ENCODE results near the gene CD207. TPM values are rescaled to one million over a fixed set of nuclear protein-coding genes. Genes with fewer than 3 reads are reported as not detected.

The CD207 gene
- total RNA-seq, 2 donors from 2014 or later = 0.27 TPM; not detected in 1

GRCh38 chr2:70868970-70869369, 33.4 kb upstream of the CD207 start:
- H3K4me1 ChIP-seq (ENCODE audit: control insufficient read depth in 1 of 2, low read depth in 2 of 2) = peaks cover 0 to 7% of the 10 kb centered on the region in 2 donors
- no peak for DNase-seq (ENCODE audit: low spot score)
- TF ChIP-seq, protein P1, sequence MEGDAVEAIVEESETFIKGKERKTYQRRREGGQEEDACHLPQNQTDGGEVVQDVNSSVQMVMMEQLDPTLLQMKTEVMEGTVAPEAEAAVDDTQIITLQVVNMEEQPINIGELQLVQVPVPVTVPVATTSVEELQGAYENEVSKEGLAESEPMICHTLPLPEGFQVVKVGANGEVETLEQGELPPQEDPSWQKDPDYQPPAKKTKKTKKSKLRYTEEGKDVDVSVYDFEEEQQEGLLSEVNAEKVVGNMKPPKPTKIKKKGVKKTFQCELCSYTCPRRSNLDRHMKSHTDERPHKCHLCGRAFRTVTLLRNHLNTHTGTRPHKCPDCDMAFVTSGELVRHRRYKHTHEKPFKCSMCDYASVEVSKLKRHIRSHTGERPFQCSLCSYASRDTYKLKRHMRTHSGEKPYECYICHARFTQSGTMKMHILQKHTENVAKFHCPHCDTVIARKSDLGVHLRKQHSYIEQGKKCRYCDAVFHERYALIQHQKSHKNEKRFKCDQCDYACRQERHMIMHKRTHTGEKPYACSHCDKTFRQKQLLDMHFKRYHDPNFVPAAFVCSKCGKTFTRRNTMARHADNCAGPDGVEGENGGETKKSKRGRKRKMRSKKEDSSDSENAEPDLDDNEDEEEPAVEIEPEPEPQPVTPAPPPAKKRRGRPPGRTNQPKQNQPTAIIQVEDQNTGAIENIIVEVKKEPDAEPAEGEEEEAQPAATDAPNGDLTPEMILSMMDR (IDR thresholded peaks at IDR 0.05) = no peak
- H3K27ac ChIP-seq = no peak overlapping the region
- H3K36me3 ChIP-seq = no peaks in the 10 kb centered on the region
- ATAC-seq (ENCODE audit: insufficient number of reproducible peaks, low FRiP score, low read depth) = no peak
- no peak overlapping the region for H3K4me3 ChIP-seq
- H3K27me3 ChIP-seq (replicated peaks; ENCODE audit: insufficient read depth) = no peaks in the 10 kb centered on the region
- H3K9me3 ChIP-seq = no peaks in the 10 kb centered on the region

- H3K4me1 ChIP-seq (ENCODE audit: control insufficient read depth in 1 of 2, low read depth in 2 of 2) = no peaks in the 10 kb centered on the region
- no peak overlapping the region for H3K4me3 ChIP-seq
- no peaks in the 10 kb centered on the region for H3K9me3 ChIP-seq
- H3K27me3 ChIP-seq (replicated peaks; ENCODE audit: insufficient read depth) = no peaks in the 10 kb centered on the region
- no peak for ATAC-seq (ENCODE audit: insufficient number of reproducible peaks, low FRiP score, low read depth)
- no peaks in the 10 kb centered on the region for H3K36me3 ChIP-seq
- TF ChIP-seq, protein P1 (IDR thresholded peaks at IDR 0.05) = peak; percentile 77
- no peak for DNase-seq (ENCODE audit: low spot score)
- H3K27ac ChIP-seq = no peak overlapping the region
Measured at GRCh38 chr2:70861777-70862625, 26.4 kb upstream of the CD207 start.

GRCh38 chr2:70855667-70856066, 20.1 kb upstream of the CD207 start:
- no peak for DNase-seq (ENCODE audit: low spot score)
- Histone ChIP-seq H3K36me3 (no peaks in the 10 kb centered on the region), H3K9me3 (no peaks in the 10 kb centered on the region), H3K4me3 (no peak overlapping the region), H3K4me1 (ENCODE audit: control insufficient read depth in 1 of 2, low read depth in 2 of 2) (no peaks in the 10 kb centered on the region), H3K27ac (no peak overlapping the region), H3K27me3 (replicated peaks; ENCODE audit: insufficient read depth) (no peaks in the 10 kb centered on the region)
- ATAC-seq (ENCODE audit: insufficient number of reproducible peaks, low FRiP score, low read depth) = no peak
- TF ChIP-seq, protein P1 (IDR thresholded peaks at IDR 0.05) = no peak

DNA sequence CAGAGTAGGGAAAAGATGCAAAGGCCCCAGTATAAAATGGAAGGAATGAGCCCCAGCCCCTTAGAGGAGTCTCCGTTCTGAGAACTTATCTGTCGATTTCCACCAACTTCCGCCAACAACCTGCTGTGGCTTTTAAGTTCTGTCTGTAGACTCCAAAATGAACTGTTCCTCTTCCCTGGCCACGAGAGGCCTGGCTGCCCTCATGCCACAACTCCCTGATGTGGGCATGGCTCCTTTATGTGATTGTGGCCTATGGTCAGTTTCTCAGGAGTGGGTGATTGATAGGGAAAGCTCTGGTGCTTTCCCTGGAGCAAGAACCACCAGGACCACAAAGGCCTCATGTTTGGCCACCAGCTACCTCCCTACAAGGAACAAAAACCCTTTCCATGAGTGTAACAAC, 18.8 kb upstream of the CD207 start:
- no peaks in the 10 kb centered on the region for H3K36me3 ChIP-seq
- H3K27ac ChIP-seq = no peak overlapping the region
- no peak overlapping the region for H3K4me3 ChIP-seq
- DNase-seq (ENCODE audit: low spot score) = no peak
- TF ChIP-seq, protein P1 (IDR thresholded peaks at IDR 0.05) = no peak
- no peaks in the 10 kb centered on the region for H3K9me3 ChIP-seq
- no peaks in the 10 kb centered on the region for H3K27me3 ChIP-seq (replicated peaks; ENCODE audit: insufficient read depth)
- no peaks in the 10 kb centered on the region for H3K4me1 ChIP-seq (ENCODE audit: control insufficient read depth in 1 of 2, low read depth in 2 of 2)
- no peak for ATAC-seq (ENCODE audit: insufficient number of reproducible peaks, low FRiP score, low read depth)

GRCh38 chr2:70852824-70853223, 17.2 kb upstream of the CD207 start:
- H3K9me3 ChIP-seq = no peaks in the 10 kb centered on the region
- TF ChIP-seq, protein P1 (IDR thresholded peaks at IDR 0.05) = no peak
- ATAC-seq (ENCODE audit: insufficient number of reproducible peaks, low FRiP score, low read depth) = no peak

More at GRCh38 chr2:70852824-70853223, 17.2 kb upstream of the CD207 start:
- Histone ChIP-seq H3K4me1 (ENCODE audit: control insufficient read depth in 1 of 2, low read depth in 2 of 2) (no peaks in the 10 kb centered on the region), H3K27ac (no peak overlapping the region), H3K36me3 (no peaks in the 10 kb centered on the region), H3K4me3 (no peak overlapping the region), H3K27me3 (replicated peaks; ENCODE audit: insufficient read depth) (no peaks in the 10 kb centered on the region)
- DNase-seq (ENCODE audit: low spot score) = no peak

Data from thoracic aorta (tissue), 2 donors.